GM21619 (cell line): ENCODE results near the gene C16orf96.
"Not testable (repeated sequence)": the region's sequence is repeated elsewhere in the genome, so short reads cannot be mapped to it uniquely, and the experiment has no call there.

Source experiments
- ATAC-seq: cut with Tn5 transposase; IDR thresholded peaks from one replicate; pipeline ENCODE4 v1.9.1; 2021; ENCODE audit not compliant: unreplicated experiment

The C16orf96 gene

DNA sequence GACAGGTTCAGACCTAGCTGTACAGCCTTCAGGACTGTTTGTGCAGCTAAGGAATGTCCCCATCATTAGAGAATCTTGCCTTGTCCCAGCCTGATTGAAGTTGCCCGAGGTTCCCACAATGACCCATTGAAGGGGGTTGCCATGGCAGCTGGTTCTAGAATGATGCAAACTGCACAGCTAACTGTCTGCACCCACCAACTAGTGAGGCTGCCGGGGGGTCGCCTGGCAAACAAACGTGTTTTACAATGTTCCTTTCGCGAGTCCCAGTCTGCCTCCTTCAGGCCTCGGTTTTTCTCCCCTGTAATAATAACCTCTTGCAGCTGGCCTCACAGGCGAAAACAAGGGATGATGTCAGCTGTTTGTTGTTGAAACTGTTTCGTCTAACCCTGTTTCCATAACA is 5.5 kb downstream of the C16orf96 start:
- no peak for ATAC-seq

DNA sequence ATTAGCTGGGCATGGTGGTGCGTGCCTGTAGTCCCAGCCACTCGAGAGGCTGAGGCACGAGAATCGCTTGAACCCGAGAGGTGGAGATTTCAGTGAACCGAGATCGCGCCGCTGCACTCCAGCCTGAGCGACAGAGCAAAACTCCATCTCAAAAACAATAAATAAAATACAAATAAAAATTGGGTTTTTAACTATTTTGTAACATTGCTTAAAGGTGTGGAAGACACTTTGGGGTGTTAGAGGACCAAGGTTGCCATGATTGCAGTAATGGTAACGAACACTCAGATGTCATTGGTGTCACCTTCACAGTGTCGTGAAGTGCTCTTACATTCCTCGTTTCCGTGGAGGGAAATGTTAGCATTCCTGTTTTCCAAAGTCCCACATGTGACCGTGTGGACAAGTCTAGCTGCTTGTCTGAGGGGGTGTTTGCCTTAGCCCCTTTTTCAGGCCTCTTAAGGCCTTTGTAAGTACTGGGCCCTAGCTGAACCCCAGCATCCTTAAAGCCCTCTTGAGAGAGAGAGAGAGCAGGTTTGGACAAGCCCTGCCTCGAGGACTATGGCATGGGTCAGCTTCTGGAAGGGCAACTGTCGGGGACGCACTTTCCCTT is 8.6 kb downstream of the C16orf96 start:
- ATAC-seq: no peak

GRCh38 chr16:4566144-4566543 is 10.0 kb downstream of the C16orf96 start:
- ATAC-seq: no peak

DNA sequence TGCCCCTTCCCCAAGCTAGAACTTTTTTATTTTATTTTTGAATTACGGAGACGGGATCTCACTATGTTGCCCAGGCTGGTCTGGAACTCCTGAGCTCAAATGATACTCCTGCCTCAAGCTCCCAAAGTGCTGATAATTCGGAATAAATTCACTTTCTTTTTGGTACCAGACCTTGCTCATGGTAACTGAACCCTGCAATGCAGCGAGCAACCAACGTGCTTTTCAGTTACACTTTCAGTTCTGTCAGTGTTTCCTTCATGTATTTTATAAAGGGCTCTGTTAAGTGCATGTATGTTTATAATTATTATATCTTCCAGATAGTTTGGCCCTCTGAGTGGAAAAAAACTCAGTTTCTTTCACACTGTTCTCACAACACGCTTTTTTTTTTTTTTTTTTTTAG is 13.9 kb downstream of the C16orf96 start:
- ATAC-seq: no peak

GRCh38 chr16:4570688-4571321 is 14.7 kb downstream of the C16orf96 start:
- no peak for ATAC-seq

- no peak for ATAC-seq
Observed at GRCh38 chr16:4572715-4573114, 16.6 kb downstream of the C16orf96 start.

- ATAC-seq: not testable (repeated sequence)
Observed at GRCh38 chr16:4573926-4574325, 17.8 kb downstream of the C16orf96 start.

- ATAC-seq: no peak
Observed at GRCh38 chr16:4574919-4575705, 19.0 kb downstream of the C16orf96 start.

DNA sequence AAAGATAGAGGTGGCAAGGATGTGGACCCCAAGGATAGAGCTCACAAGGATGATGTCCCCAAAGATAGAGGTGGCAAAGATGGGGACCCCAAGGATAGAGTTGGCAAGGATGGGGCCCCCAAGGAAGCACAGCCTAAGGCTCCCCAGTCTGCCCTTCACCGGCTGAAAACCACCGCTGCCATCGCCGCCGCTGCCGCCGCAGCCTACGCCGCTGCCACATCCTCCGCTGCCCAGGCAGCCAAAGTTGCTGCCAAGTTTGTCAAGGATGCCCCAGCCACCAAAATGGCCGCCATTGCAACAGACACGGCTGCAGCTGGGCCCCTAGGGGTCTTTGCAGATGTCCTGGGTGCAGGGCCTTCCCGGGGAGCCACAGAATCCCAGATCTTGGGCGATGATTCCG is 19.9 kb downstream of the C16orf96 start:
- ATAC-seq: no peak

DNA sequence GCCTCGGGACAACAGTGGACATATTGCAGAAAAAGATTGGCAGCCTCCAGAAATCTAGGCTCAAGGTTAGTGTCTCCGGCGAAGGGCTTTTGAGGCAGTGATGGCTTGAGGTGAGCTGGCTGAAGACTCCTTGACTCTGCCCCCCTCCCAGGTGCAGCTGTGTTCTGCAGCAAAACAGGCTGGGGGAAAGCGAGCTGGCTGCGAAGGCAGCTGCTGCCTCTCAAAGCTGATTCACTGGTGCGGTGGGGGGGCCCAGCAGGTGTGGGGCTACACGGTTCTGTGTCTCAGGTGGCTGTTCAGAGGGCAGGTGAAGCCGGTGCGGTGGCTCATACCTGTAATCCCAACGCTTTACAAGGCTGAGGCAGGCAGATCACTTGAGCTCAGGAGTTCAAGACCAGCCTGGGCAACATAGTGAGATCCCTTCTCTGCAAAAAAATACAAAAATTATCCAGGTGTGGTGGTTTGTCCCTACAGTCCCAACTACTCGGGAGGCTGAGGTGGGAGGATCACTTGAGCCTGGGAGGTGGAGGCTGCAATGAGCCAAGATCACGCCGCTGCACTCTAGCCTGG is 22.9 kb downstream of the C16orf96 start:
- ATAC-seq: no peak

GRCh38 chr16:4580250-4580649 is 24.1 kb downstream of the C16orf96 start:
- no peak for ATAC-seq

GRCh38 chr16:4583906-4584305 is 27.8 kb downstream of the C16orf96 start:
- no peak for ATAC-seq

- no peak for ATAC-seq
Observed at GRCh38 chr16:4586291-4586690, 30.2 kb downstream of the C16orf96 start.

- ATAC-seq: no peak
Observed at GRCh38 chr16:4588386-4588785, 32.2 kb downstream of the C16orf96 start.

- no peak for ATAC-seq
Observed at GRCh38 chr16:4588961-4589360, 32.8 kb downstream of the C16orf96 start.

DNA sequence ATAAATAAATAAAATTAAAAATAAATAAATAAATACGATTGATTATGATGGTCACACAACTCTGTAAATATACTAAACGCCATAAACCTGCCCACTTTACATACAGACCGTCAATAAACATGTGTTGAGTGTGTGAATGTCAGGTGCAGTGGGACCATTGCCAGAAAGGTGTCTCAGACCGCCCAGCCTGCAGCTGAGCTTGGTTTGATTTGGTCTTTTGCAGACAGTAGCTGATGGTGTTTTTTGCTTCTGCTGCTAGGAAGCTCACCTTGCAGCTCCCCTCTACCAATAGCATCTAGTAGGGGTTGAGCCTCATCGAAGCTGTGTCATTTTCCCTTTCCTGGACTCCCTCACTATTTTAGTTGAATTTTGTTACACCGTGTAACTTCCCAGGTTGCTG is 35.1 kb downstream of the C16orf96 start:
- ATAC-seq: no peak

GRCh38 chr16:4591706-4592470 is 35.7 kb downstream of the C16orf96 start:
- ATAC-seq: no peak

GRCh38 chr16:4593086-4593485 is 36.9 kb downstream of the C16orf96 start:
- no peak for ATAC-seq

GRCh38 chr16:4594433-4595410 is 38.6 kb downstream of the C16orf96 start:
- ATAC-seq: no peak

- no peak for ATAC-seq
Observed at GRCh38 chr16:4597174-4597573, 41.0 kb downstream of the C16orf96 start.
